Lung (tissue), 12 donors: Measurements from ENCODE around the gene ADPRS. TPM values are rescaled to one million over a fixed set of nuclear protein-coding genes. Genes with fewer than 3 reads are reported as not detected.

Source experiments
- ATAC-seq: fragments of 200-7000 bp; cut with Tn5 transposase; one replicate; pipeline ENCODE4 v1.9.1; 2020; ENCODE audit warnings: moderate number of reproducible peaks; ENCODE audit not compliant: insufficient read depth, low FRiP score
- DNase-seq, 3 donors: peaks; one replicate each; pipeline ENCODE4 v3.0.0-alpha.2; 2013 to 2017
- H3K27ac ChIP-seq, 2 donors: one replicate each; pipeline ENCODE4 v1.5.1; 2013; ENCODE audit warnings: mild to moderate bottlenecking in 2 of 2, moderate library complexity in 2 of 2, control low read depth in 1 of 2, inconsistent platforms in 1 of 2, low read depth in 1 of 2, low read length in 1 of 2
- H3K27me3 ChIP-seq, 3 donors: one replicate each; pipeline ENCODE4 v1.5.1; 2013; ENCODE audit warnings: low read length in 2 of 3; ENCODE audit not compliant: control insufficient read depth in 3 of 3, insufficient read depth in 3 of 3
- H3K36me3 ChIP-seq, 4 donors: one replicate each; pipeline ENCODE4 v1.5.1; 2013; ENCODE audit warnings: low read length in 4 of 4, mild to moderate bottlenecking in 1 of 4, moderate library complexity in 1 of 4; ENCODE audit not compliant: control insufficient read depth in 4 of 4, insufficient read depth in 4 of 4
- H3K4me1 ChIP-seq, 5 donors: one replicate each; pipeline ENCODE4 v1.5.1; 2013; ENCODE audit warnings: low read length in 5 of 5, mild to moderate bottlenecking in 2 of 5, moderate library complexity in 1 of 5; ENCODE audit not compliant: control insufficient read depth in 5 of 5, insufficient read depth in 5 of 5
- H3K4me3 ChIP-seq: one replicate; pipeline ENCODE4 v1.5.1; 2013; ENCODE audit warnings: mild to moderate bottlenecking, control low read depth, moderate library complexity
- H3K9ac ChIP-seq, 2 donors: one replicate each; pipeline ENCODE4 v1.5.1; 2013; ENCODE audit warnings: low read length in 2 of 2, control low read depth in 1 of 2; ENCODE audit not compliant: insufficient read depth in 1 of 2
- H3K9me3 ChIP-seq, 4 donors: one replicate each; pipeline ENCODE4 v1.5.1; 2013; ENCODE audit warnings: low read length in 3 of 4, mild to moderate bottlenecking in 1 of 4, moderate library complexity in 1 of 4; ENCODE audit not compliant: control insufficient read depth in 4 of 4, insufficient read depth in 3 of 4
- CTCF ChIP-seq: IDR thresholded peaks from 2 replicates; pipeline ENCODE4 v1.5.1; 2012; ENCODE audit warnings: mild to moderate bottlenecking; ENCODE audit errors: control extremely low read depth, extremely low read depth
- WGBS, 2 donors: extraction: QIAGEN DNeasy Blood & Tissue Kit; methylation state at CpG; one replicate each; pipeline ENCODE4 v1.1.7; 2013; 5-methylcytosine and 5-hydroxymethylcytosine counted together
- polyA plus RNA-seq, 2 donors: library from polyadenylated mRNA; stranded (reverse); fragments of 200-250 nt; gene quantifications; one replicate each; pipeline ENCODE4 v1.2.1, GENCODE V29; 2013
- total RNA-seq, 2 donors: library from RNA; depleted of rRNA in 1 of 2; stranded (reverse); fragments of >200 nt in 1 of 2; gene quantifications; one replicate each; pipeline ENCODE4 v1.2.1, GENCODE V29; 2014 to 2021
- donor health status: control.
- donor health status: control.
- donor health status: Bipolar disorder and iron deficiency.
- donor health status: healthy.
- donor health status: DM: yes; HTN: yes; CAD: no.

Gene ADPRS
- total and polyA plus RNA-seq, 4 donors: 22.0 to 44.3 (median 32.5) TPM

- Histone ChIP-seq H3K4me1 (peaks cover 0 to 11% (median 0%) of the 10 kb centered on the region in 5 donors), H3K27me3 (no peaks in the 10 kb centered on the region), H3K9me3 (no peaks in the 10 kb centered on the region), H3K27ac (no peak overlapping the region), H3K9ac (no peak overlapping the region), H3K4me3 (no peak overlapping the region), H3K36me3 (no peaks in the 10 kb centered on the region)
- TF ChIP-seq CTCF: no peak
- no peak for DNase-seq
- 92% methylated on average over 5 of the region's 5 CpGs for WGBS, 2 donors
- ATAC-seq: no peak
Measured at GRCh38 chr1:36116901-36117300, 28.2 kb downstream of the ADPRS start.

- 76 to 80% methylated on average over 10 of the region's 10 CpGs for WGBS, 2 donors
- Histone ChIP-seq H3K9ac (no peak overlapping the region), H3K4me3 (no peak overlapping the region), H3K27me3 (peaks cover 0 to 8% (median 0%) of the 10 kb centered on the region in 3 donors), H3K36me3 (no peaks in the 10 kb centered on the region), H3K27ac (no peak overlapping the region), H3K4me1 (peaks cover 0 to 11% (median 0%) of the 10 kb centered on the region in 5 donors), H3K9me3 (no peaks in the 10 kb centered on the region)
- no peak for TF ChIP-seq CTCF
- DNase-seq: no peak
- no peak for ATAC-seq
Measured at GRCh38 chr1:36118447-36119204, 29.9 kb downstream of the ADPRS start.

DNA sequence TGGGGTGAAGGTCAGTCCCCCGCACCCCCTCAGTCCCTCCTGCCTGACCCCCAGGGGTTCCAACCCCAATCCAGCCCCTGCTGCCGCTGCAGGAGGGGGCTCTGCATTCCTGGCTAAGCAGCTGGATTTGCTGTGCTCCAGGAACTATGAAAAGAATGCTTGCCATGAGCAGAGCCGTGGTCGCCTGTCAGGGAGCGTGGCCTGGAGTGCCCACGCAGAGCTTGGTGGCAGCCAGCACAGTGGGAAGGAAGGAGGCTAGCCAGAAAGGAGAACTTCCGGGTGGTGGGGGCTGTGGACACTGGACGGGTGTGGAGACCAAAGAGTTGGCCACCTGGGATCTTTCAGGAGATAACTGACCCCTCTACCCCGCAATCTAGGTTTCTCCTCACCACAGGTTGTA, 30.8 kb downstream of the ADPRS start:
- H3K27ac ChIP-seq: peak overlapping the region in 1 of 2 donors; percentile 1
- H3K36me3 ChIP-seq: no peaks in the 10 kb centered on the region
- peaks cover 0 to 16% (median 1%) of the 10 kb centered on the region in 3 donors for H3K27me3 ChIP-seq
- no peak for DNase-seq
- H3K9me3 ChIP-seq: no peaks in the 10 kb centered on the region
- peaks cover 0 to 11% (median 0%) of the 10 kb centered on the region in 5 donors for H3K4me1 ChIP-seq
- no peak for TF ChIP-seq CTCF
- no peak for ATAC-seq
- 51 to 65% methylated on average over 9 of the region's 9 CpGs for WGBS, 2 donors
- H3K9ac ChIP-seq: no peak overlapping the region
- no peak overlapping the region for H3K4me3 ChIP-seq
